OCI-LY7 (cell line): Measurements from ENCODE around the gene XPR1.

ENCODE experiments used
- CTCF ChIP-seq: fragments of 200-600 bp; sonication (generic); conservative IDR thresholded peaks from 2 replicates; pipeline ENCODE4 v1.5.1; 2014; ENCODE audit warnings: mild to moderate bottlenecking, antibody characterized with exemption, low read length, moderate library complexity, mixed read lengths
- EZH2phosphoT487 ChIP-seq: fragments of 200-600 bp; sonication (generic); IDR thresholded peaks from 2 replicates; pipeline ENCODE4 v1.6.1; 2018; ENCODE audit warnings: low read depth, borderline replicate concordance, mild to moderate bottlenecking, mixed run types, antibody characterized with exemption, low read length, moderate library complexity, mixed read lengths

GRCh38 chr1:180644526-180645192 is 12.8 kb downstream of the XPR1 start:
- TF ChIP-seq CTCF (no peak), EZH2phosphoT487 (no peak)
